Suppressor macrophage treated with lipopolysaccharide for 1 hour (primary cell): ENCODE data around the gene TMEM235.
A peak's percentile ranks its signal among the peaks of the same experiment; 100 is the strongest.

Experiments
- DNase-seq, 3 donors: peaks; one replicate each; pipeline ENCODE4 v3.0.0-alpha.2; 2020 to 2022

Gene TMEM235

GRCh38 chr17:78255953-78256706 is 24.7 kb downstream of the TMEM235 start:
- peak in 1 of 3 donors; percentile 16 for DNase-seq

GRCh38 chr17:78256707-78257591 is 25.5 kb downstream of the TMEM235 start:
- DNase-seq = no peak

DNA sequence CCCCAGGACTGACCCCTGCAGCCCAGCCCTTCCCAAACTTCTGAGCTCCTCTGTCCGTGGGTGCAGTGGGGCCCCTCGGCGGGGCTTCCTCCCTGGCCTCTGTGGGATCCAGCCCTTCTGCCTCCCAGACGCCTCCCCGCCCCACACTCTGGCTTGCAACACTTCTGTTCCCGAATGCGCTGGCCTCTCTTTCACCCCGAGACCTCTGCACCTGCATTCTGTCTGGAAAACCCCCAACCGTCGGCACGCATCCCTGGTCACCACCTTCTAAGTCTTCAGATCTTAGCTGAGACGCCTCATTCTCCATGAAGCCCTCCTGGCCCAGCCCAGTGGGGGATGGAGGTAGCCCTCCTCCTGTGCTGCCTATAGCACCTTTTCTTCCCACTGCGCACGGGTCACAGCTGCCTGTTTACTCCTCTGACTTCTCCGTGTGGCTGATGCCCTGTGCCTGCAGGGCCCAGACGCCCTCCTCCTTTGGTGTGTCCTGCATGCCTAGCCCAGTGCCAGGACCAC is 26.4 kb downstream of the TMEM235 start:
- peak in 2 of 3 donors; percentile 26 to 51 for DNase-seq

GRCh38 chr17:78258323-78259191 is 27.1 kb downstream of the TMEM235 start:
- peak; percentile 59 to 65 (median 59) for DNase-seq

DNA sequence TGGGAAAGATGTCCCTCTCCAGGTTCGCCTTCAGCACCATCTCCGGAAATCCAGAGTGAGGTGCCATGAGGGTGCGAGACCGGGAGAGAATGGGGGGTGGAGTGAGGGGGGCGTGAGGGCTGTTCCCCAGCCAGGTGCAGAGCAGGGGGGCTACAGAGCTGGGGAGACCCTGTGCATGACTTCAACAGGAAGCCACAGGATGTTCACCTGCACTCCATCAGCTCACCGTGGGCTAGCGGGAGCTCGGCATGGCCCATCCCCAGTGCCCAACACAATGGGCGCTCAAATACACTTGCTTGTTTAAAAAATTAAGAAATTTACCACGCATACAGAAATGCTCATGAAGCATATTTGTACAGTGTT is 27.7 kb downstream of the TMEM235 start:
- DNase-seq = no peak

DNA sequence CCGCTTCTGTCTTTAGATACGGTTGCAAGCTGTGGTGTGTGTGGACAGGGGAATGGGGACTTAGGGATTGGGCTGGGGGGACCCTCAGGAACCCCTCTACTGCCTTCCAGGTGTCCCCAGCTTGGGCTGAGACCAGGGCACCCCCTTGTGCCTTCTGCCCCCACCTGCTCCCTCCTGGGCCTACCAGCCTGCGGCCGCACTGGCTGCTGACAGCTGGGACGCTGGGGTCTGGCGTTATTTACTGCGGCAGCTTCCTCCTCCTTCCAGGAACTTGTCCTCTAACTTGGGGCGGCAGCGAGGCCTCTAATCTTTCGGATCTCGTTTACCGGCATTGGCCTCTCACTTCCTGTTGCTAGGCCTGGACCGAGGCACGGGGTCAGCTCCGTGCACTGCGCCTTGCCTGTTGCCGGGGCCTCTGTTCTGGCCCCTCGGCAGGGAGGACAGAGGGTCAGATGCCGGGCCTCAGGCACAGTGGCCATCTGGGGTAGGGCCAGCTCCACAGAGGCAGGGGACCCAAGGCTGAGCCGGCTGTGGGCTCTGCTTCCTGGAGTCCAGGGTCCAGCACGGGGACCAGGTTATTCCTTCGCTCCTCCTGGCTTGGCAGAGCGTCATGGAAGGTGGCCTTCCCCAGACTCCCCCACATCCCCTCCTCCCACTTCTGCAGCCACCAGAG is 31.8 kb downstream of the TMEM235 start:
- peak; percentile 57 to 70 (median 63) for DNase-seq

GRCh38 chr17:78263736-78264340 is 32.4 kb downstream of the TMEM235 start:
- no peak for DNase-seq

DNA sequence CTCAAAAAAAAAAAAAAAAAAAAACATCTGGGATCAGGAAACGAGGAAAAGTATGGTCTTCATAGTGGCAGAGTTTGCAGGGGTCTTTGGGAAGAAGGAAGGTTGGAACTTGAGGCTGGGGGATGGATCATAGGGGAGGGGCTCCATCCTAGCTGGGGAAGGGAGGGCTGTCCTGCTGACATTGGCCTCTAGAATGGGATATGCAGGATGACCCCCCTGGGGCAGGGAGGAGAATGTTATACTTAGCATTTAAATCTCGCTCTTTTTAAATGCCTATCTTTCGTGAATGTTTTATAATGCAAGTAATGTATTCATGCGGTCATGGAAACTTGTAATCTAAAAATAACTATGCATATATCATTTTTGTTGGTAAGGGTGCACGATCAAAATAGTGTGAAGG is 33.2 kb downstream of the TMEM235 start:
- no peak for DNase-seq

- no peak for DNase-seq
Observed at GRCh38 chr17:78265121-78265520, 33.7 kb downstream of the TMEM235 start.

- DNase-seq = no peak
Observed at GRCh38 chr17:78266231-78266631, 34.8 kb downstream of the TMEM235 start.

DNA sequence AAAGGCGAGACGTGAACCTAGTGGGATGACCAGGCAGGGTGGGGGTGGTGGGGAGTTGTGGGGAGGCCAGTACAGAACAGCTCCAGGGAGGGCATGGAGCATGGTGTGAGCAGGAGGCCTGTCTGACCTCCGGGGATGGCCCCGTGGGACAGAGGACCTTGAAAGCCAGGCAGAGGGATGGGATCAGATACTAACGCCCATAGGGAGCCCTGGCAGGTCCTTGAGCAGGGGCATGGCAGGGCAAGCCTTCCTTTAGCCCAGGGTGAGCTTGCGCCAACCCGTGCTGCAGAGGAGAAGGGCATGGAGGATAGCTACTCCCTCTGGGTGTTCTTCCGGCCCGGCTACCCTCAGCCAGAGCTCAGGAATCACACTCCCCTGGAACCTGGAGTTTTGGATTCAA is 35.3 kb downstream of the TMEM235 start:
- DNase-seq = no peak

DNA sequence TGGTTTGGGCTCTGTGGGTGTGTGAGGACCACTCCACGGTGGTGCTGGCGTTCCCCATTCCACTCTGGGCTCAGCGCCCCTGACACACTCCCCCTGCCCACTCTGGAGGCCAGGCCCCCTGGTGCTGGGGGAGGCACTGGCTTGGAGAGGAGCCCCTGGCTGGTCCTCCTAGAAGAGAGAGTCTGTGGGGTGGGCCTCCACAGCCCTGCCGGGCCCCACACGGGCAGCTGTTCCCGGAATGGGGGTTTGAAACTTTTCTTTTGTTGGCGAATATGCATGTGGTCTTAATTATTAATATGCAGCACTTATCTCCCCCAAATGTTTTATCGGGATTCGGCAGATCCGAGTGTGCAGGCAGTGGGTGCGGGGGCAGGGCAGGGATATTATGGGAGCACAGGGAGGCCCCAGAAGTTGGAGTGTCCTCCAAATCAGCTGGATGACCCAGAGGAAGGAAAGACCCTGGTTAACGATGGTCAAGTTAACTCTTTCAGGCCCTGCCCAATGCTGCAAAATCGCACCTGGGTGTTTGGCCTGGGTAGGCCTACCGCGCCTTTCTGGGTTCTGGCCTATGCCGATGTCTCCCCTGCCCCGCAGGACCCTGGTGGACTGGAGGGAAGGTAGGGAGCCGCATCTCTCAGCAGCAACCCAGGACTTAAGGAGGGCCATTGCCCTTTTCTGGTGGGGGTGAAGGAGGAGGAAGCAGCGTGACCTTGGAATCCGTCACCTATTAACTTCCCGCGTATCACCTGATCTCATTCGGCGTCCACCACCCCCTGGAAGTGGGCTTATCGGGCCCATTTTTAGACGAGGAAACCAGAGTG is 36.0 kb downstream of the TMEM235 start:
- DNase-seq = no peak

- no peak for DNase-seq
Observed at GRCh38 chr17:78268191-78268874, 36.9 kb downstream of the TMEM235 start.

GRCh38 chr17:78268951-78269905 is 37.8 kb downstream of the TMEM235 start:
- no peak for DNase-seq

DNA sequence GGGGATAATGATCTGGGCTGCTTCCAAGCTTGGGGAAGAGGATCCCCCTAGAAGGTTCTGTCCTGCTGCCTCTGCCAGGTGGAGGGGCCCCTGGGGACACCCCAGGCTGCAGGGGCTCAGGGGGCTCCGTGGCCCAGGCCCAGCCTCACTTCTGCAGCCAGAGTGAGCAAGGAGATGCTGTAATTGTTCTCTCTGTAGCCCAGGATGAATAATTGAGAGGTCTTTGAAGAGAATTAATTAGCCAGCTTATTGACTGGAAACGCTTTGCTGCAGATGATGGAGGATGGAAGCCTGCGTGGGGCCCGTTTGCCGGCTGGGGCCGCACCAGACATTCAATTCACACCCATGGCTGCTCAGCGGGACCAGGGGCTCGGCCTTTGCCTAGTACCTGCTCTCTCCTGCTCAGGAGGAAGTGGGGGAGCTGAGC is 38.5 kb downstream of the TMEM235 start:
- no peak for DNase-seq

DNA sequence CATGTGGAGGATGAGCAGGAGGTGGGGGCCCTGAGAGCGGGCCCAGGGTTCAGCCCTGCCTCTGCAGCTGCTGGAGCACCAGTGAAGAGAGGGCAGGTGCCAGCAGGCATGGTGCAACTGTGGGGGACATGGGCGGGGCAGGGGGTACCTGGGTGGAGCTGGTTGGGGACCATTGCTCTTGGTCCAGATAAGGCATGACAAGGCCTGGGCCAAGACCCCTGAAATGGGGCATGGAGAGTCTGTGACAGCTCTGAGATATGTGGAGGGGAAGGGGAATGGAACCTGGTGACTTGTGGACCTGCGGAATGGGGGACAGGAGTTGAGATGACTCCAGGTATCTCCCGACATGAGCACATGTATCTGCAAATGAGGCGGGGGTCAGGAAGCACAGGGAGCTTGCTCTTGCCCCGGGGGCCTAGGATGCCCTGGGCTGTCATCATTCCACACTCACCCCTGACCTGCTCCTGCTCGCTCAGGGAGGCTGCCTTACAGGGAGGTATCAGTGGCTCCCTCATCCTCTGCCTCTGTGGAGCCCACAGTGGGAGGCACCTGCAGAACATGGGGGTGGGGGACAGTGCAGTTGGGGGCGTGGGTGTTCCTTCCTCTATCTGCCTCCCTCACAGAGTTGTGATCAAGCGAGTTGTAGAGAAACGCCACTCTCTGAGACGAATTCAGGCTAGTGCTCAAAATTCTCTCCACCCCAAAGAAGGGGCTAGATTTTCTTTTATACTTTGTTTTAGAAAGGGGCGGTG is 40.2 kb downstream of the TMEM235 start:
- no peak for DNase-seq

GRCh38 chr17:78272181-78272913 is 40.9 kb downstream of the TMEM235 start:
- DNase-seq = peak; percentile 60 to 67 (median 63)

- DNase-seq = no peak
Observed at GRCh38 chr17:78272914-78273258, 41.5 kb downstream of the TMEM235 start.
